Heart left ventricle (tissue), 13 donors: ENCODE measurements around the gene MAP3K7CL.

Experiments
- POLR2A ChIP-seq, 2 donors: fragments of 450-650 bp; IDR thresholded peaks; one replicate each; pipeline ENCODE4 v1.6.1; 2017; ENCODE audit warnings: antibody characterized with exemption in 2 of 2, mild to moderate bottlenecking in 2 of 2, moderate library complexity in 2 of 2
- TF ChIP-seq, protein P1 (sequence below), 12 donors: fragments of 200-600 bp; sonication (generic) in 4 of 12; IDR thresholded peaks; one replicate each; pipeline versions ENCODE4 v1.5.0 to v1.8.0; 2018 to 2022; ENCODE audit warnings: antibody characterized with exemption in 12 of 12, mild to moderate bottlenecking in 5 of 12
- donor health status: ischemic (EF 13 %, LVEDD 7.1; RV severe dilation, severe dysfunction).
- donor health status: DM: no; HTN: yes; CAD: no.
- donor health status: DM: no; HTN: no; CAD: no.
- donor health status: ischemic (EF 25% LVEDD 6.9; RV normal size, moderate dysfunction).
- donor health status: ischemic (EF 25% LVEDD 5.7; RV mildly dilated, moderate dysfunction).
- donor health status: ischemic (EF 35%, LVEDD 5.7; RV mildly dilated, moderate dysfunction).
- donor health status: nonischemic (EF 11% LVEDD 7.7; RV severe dilation, severe dysfunction).
- donor health status: DM: yes; HTN: yes; CAD: no.
- donor health status: PGD.
- donor health status: ischemic (EF 29% LVEDD 5.4; RV normal size, mild dysfunction).
- donor health status: nonischemic (EF 23%, LVEDD 6.1; RV moderate dilation, normal function).

DNA sequence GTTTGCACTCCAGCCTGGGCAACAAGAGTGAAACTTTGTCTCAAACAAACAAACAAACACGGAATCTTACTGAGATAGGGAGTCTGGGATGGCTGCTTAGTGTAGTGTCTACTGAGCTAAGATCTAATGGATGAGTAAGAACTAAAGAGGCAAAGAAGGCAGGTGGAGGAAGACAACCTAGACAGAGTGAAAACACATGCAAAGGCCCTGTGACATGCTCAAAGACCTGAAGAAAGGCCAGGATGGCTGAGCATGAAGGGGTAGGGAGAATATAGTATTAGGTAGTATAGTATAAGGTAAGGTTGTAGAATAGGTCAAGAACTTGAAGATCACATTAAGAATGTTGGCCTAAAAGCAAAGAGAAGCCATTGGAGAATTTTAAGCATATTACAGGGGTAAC, 49.1 kb downstream of the MAP3K7CL start:
- TF ChIP-seq, protein P1, sequence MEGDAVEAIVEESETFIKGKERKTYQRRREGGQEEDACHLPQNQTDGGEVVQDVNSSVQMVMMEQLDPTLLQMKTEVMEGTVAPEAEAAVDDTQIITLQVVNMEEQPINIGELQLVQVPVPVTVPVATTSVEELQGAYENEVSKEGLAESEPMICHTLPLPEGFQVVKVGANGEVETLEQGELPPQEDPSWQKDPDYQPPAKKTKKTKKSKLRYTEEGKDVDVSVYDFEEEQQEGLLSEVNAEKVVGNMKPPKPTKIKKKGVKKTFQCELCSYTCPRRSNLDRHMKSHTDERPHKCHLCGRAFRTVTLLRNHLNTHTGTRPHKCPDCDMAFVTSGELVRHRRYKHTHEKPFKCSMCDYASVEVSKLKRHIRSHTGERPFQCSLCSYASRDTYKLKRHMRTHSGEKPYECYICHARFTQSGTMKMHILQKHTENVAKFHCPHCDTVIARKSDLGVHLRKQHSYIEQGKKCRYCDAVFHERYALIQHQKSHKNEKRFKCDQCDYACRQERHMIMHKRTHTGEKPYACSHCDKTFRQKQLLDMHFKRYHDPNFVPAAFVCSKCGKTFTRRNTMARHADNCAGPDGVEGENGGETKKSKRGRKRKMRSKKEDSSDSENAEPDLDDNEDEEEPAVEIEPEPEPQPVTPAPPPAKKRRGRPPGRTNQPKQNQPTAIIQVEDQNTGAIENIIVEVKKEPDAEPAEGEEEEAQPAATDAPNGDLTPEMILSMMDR (IDR thresholded peaks at IDR 0.05) = no peak
- no peak for TF ChIP-seq POLR2A (IDR thresholded peaks at IDR 0.05)
